HPDE6-E6E7 (cell line): ENCODE measurements around the gene TDRKH.

Experiments
- DNase-seq: peaks from one replicate; pipeline ENCODE4 v3.0.0; 2011; ENCODE audit warnings: missing footprints; ENCODE audit errors: extremely low spot score

The TDRKH gene

DNA sequence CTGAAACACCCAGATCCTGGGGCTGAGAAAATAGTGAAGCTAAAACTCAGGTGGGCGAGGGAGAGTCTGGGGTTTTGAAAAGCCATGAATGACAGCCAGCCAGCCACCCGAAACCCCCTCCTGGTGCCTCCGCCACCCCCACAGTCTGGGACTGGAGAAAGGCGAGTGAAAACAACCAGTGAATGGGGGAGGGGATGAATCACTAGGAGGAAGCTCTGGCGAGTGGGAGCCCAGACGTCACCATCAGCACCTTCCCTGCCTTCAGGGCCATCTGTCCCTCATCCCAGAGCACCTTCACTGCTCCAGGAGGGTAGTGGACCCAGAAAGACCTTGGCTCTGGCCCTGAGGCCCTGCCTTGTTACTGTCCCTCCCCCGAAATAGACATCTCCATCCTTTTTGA is 32.1 kb upstream of the TDRKH start:
- DNase-seq = no peak

DNA sequence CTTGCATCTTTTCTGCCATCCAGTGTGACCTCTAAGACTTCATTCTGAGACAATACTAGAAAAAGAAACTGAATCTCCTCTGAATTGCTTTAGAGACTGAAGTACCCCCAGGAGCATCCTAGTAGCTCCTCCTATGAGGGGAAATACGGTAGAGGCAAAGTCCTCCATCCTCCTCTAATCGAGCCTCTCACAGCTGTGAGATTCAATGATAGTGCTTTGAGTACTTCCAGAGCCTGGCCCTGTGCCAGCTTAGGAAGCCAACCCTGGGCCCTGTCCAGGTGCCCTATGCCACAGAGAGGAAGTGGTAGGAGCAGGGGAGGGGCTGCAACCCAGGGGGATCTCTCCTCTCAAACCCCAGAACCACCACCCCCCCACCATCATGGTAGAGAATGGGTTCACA is 30.6 kb upstream of the TDRKH start:
- no peak for DNase-seq

DNA sequence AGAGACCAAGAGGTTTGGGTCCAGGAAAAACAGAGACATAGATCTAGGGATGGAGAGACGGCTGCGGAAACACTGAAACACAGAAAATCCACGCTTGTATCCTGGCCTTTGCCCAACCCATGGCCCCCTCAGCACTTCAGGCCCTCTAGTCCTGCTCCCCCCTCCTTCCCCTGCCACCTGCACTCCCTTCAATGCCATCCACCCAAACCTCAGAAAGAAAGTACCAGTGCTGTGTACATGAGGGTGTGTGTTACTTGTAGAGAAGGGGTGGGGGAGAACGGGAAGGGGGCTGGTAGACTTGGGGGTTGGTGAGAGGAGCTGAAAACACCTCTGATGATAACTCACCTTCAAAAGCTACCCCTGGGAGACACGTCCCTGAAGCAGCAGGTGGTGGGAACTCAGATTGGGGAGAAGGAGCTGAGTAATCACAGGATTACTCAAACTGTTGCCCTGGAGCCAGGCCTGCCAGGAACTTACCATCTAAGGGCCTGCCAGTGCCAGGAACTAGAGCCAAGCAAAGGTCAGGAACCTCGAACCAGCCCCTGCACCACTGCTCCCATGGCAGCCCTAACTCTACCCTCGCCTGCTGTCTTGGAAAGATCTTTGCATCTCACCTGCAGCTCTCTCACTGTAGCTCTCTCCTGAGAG is 29.8 kb upstream of the TDRKH start:
- no peak for DNase-seq

DNA sequence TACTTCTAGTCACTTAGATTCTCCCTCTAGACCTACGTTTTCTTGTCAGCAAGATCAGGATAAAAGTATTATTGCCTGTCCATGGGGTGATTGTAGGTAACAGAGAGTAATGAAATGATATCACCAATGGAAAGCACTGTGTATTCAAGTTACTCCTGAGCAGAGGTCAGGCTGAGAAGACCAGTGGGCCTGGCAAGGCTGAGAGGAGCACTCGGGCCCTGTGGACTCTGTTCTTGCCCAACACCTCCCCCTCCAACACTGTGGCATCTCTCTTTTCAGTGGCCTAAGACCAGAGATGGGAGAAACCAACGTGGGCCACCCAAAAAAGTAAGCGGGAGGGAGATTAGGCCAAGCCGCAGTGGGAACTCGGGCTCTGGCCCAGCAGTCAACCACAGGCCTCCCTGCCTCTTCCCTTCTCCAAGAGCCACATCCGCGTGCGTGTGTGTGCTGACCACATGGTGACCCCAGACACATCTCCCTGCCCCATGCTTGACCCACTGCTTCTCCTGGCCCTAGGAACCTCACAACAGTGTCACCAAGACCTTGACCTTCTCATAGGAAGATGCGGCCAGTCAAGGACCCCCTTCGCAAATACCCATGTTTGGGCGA is 29.0 kb upstream of the TDRKH start:
- no peak for DNase-seq

DNA sequence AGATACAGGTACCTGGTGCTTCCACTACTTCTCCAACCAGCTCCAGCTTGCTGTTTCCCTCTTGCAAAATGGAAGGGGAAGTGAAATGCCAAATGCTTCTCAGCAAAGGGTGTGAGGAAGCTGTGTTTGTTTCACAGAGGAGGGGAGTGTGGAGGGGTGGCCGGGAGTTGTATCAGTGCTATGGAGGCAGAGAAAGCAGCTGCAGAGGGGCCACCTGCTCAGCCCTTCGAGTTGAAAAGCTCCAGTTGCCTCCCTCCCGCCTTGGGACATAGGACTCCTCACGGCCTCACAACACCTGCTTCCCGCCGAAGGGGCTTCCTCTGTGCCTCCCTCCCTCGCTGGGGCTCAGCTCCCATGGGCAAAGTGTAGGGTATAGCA is 27.0 kb upstream of the TDRKH start:
- no peak for DNase-seq

DNA sequence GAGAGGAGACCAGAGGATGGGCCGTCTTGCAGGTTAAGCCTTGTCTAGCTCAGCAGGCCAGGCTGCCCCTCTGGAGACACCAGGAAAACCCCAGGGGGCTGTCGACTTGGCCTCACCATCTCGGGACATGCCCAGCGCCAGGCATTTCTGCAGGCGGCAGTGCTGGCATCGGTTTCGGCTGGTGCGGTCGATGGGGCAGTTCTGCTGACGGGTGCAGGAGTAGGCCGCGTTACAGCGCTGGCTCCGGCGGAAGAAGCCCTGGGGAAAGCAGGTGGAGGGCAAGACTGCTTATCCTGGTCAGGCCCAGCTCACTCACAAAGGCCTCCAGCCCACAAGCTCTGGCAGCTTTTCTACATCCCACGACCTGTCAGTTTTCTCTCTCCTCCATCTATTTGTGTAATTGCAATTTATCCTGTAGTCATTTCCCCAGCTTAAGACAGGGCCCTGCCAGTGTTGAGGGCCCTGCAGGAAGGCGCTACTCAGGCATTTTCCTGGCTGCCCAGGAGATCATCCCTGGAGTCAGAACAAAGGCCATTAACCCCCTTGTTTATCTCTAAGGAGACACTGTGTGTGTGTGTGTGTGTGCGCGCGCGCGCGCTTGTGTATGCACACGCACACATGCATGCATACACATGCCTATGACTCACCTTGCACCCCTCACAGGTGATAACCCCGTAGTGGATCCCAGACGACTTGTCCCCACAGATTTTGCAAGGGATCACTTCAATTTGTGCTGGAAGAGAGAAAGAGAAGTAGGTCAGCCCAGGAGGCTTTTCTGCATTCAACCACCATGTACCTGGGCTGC is 26.4 kb upstream of the TDRKH start:
- DNase-seq = no peak

DNA sequence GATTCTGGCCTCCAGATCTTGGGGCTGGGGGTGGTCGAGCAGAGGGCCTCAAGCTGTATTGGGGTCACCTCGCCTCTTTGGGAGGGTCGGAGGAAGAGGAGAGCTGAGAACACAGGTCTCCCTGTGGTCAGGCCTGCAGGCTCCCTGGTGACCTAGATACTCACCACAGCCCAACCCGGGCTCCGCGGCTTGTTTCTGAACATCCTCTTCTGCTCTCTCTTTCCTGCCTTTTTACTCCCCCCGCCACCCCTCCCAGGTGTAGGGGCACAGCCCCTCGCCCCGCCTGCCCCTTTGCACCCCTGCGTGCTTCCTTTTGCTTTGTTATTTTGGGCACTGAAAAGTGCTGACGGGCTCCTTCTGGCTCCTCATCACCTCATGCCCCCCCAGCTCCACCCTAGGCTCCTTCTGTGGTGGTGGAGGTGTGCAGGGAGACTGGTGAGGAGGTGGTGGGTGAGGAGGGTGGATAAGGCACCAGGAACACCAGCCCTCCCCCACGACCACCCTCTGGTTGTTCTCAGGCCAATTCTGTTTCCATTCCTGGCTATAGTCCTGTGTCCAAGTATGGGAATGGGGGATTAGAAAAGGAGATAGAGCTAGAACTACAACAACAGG is 25.5 kb upstream of the TDRKH start:
- DNase-seq = no peak

DNA sequence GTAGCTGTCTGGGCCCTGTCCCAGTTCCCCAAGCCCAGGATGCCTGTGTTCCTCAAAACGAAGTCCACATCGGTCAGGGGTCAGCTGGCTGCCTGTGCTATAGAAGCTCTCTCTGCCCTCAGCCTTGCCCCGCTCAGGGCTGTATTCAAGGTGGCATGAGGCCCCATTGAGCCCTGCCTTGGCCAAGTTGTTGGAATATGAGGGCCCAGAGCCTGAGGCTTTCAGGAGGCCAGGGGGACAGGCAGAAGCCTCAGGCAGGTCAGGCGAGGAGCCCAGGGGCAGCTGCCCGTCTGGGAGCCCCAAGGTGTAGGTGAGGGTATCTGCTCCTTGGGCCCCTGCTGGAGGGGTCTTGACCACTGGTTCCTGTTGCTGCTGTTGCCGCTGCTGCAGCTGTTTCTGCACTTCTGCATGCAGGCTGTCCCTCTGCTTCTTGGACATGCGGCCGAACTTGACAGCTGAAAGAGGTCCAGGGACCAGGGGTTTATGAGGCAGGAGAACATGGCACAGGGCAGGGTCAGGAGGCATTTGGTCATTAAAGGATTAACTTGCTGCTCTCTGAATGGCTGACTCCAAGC is 24.8 kb upstream of the TDRKH start:
- DNase-seq = no peak

DNA sequence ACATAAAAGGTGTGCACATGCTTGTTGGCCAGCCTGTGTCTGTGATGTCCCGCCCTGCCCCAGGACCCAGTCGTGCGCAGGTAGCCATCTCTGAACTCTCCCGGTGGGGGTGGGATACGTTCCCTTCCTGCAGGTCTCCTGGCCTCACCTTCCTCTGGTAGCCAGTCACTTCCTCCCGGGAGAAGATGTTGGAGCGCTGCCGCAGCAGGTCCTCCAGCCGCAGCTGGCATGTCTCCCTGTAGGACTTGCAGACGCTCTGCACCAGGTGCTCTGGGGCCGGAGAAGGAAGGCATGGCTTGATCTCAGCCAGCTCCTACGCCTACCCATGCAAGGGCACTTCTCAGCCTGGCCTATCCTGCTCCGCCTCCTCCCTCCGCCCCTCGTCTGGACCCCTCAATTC is 24.1 kb upstream of the TDRKH start:
- no peak for DNase-seq

DNA sequence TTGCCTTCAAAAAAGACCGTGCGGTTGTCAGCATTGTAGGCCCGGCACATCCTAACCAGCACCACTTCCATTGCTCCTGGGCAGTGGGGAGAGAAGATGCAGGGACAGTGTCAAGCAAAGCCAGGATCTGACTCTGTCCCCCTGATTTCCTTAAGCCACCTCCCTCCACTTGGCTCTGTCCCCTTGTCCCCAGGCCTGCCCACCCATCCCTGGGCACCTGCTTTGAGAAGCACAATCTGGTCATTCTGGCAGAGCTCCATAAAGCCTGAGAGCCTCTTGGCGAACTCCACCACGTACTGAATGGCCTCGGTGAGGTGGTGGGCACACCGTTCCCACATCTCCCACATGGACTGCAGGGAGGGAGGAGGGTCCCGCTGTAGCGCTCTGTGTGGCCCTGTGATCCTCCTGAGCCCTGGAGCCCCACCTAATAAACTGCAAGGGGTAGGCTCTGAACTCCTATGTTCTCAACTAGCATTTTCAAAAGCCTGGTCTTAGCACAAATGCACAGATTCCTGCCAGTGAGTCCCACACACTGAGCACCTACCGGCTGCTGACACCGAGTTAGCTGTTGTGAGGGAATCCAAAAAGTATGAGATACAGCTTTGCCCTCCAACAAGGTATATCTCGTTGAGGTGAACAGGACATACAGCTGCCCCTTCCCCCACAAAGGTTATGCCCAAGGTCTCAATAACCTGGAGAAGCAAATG is 23.1 kb upstream of the TDRKH start:
- DNase-seq = no peak

DNA sequence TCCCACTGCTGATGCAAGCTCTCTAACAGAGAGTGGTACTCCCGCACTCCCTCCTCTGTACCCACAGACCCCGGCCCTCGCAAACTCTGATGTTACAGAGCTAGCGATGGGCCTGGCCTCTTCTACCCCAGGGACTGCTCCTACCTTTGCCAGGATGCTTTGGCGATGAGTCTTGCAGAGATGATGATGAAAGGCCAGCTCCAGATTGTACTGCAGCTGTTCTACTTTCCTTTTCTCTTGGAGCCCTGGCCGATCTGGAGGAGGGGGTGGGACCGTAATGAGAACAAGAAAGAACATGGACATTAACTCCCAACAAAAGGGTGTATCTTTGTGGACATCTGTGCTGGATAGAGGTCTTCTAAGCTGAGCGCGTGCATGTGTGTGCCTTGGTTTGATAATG is 20.9 kb upstream of the TDRKH start:
- no peak for DNase-seq

DNA sequence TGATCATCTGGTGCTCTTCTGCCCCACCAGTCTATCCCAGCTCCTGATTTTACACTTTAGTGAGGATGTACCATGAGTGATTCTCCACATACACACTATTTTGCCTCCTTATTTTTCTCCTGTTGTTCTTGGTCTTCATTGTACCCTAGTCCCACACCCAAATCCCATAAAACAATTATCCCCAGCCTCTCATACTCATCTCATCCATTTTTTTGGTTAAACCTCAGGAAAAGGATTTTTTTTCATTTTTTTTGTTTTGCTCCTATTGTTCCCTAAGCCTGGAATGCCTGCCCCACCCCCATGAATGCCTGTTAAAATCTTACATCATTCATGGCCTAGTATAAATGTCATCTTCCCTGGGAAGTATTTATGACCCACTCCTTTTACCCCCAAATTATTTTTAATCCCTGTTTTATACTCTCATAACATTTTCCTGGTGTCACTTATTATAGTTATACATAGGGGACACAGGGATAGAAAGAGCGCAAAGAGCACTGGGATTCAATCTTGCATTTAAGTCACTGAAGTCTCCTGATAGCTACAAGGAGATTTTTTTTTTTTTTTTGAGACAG is 19.8 kb upstream of the TDRKH start:
- no peak for DNase-seq

DNA sequence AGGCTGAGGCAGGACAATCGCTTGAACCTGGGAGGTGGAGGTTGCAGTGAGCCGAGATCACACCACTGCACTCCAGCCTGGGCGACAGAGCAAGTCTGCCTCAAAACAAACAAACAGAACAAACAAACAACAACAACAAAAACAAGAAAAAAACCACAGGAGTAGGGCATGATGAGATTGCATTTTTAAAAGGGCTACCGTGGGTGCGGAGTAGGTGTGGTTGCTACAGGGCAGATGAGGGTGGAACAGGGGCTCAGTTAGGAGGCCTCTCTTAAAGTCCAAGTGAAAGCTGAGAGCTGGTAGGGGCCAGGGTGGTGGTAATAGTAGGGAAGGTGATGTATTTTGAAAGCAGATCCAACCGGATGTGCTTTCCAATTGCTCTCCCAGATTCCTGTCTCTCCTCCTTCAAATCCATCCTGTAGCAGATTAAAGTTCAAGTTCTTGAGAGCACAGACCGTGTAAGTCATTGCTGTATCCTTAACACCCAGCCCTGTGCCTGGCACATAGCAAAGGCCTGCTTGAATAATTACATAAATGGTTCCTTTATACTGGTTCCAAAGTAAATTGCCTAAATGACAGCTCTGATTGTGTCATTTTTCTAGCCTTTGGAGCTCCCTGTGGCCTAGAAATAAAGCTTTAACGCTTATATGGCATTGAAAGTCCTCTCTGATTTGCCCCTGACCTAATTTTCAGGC is 19.1 kb upstream of the TDRKH start:
- DNase-seq = no peak

DNA sequence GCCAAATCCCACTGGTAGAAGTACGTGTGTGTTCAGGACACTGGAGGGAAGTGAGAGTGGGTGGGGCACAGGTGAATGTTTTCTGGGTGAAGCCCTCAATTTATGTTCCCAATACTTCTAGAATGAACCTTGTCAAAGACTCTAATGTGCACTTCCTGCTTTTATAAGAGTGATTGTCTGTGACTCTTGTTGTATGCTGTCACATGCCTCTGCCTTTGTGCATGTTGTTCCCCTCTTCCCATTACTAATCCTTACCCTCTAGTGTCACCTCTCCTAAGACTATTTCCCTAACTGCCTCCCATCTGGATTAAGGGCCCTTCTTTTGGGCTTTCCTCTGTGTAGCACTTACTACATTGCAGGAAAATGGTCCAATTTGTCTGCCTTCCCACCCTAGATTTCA is 17.5 kb upstream of the TDRKH start:
- no peak for DNase-seq

DNA sequence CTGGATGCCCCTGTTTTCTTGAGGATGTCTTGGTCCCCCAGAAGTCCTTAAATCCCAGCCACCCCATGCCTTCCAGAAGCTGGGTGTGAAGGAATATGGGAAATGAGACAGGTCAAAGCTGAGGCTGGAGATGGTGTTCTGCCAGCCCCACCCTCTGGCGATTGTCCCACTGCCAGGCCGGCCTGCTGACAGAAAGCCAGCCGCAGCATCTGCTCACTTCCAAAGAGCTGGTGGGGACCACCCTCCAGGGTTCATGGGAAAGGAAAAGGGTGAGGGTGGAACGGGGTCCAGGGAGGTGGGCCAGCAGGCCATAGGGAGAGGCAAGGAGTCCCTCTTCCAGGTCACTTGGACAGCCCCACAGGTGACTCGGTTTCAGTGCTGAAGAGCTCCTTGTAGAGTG is 16.8 kb upstream of the TDRKH start:
- DNase-seq = no peak

DNA sequence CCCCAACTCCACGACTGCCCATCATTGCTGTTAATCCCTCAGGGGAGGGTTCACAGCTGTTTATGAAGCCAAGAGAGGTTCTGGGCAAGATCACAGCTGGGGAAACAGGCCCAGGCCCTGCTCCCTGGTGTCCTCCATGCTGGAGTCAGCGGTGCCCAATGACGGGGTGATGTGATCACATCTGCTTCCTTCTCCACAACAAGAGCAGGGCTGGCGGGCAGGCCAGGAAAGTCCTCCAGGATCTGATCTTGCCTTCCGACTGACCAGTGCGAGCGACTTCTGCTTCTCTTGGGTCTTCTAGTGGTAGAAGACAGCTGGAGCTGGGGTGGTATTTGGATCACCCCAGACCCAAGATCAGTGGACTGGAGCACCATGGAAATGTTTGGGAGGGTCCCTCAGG is 15.9 kb upstream of the TDRKH start:
- DNase-seq = no peak

DNA sequence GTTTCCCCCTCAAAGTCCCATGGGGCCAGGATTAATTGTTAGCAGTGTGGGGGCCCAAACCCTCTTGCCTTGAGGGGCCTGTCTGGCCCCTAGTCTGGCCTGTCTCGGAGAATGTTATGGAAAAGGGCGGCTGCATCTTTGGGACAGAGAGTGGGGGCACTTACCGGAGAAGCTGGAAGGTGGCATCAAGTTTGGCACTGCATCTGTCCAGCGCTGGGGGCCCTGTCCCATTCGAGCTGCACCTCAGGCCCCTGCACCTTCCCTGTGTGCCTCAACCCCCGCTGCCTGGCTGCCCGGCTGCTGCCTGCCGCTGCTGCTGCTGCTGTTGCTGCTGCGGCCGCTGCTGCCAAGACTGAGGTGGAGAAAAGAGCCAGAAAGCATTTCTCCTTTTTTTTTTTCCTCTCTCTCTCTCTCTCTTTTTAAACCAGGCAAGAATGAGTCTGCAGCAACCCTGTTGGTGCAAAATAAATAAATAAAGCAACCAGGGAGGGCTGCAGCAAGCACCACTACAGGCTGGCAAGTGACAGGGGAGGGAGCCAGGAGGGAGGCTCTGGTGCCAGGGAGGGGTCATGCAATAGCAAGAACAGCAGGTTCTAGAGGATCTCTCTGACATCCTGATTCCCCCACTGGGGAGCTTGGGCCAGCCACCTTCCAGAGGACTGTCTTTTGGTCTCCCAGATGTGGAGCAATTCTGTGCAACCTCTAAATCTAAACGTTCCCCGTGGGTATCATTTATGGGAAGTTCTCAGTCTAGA is 14.9 kb upstream of the TDRKH start, which contains the start of gene LINGO4:
Gene LINGO4, minus strand, starts transcription at position 354 of the 755 bp plus-strand sequence. CDS start 2,715 bp downstream, outside the sequence.
- no peak for DNase-seq

DNA sequence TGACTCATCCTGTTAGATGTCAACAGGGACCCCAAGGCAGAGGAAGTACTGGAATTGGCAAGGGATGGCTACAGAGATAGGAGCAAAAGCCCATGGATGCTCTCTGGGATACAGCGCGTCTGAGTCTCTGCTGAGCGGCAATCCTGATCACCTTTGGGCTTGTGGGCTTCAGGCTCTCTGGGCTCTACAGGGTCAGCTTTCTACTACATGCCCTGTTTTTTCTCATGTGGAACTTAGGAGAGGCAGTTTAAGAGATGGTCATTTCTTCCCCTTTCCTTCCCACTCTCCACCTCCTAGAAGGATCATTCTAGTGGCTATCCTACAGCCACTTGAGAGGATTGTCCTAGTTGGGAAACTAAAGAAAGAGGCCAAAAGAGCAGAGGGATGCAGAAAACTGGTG is 13.6 kb upstream of the TDRKH start:
- DNase-seq = no peak

DNA sequence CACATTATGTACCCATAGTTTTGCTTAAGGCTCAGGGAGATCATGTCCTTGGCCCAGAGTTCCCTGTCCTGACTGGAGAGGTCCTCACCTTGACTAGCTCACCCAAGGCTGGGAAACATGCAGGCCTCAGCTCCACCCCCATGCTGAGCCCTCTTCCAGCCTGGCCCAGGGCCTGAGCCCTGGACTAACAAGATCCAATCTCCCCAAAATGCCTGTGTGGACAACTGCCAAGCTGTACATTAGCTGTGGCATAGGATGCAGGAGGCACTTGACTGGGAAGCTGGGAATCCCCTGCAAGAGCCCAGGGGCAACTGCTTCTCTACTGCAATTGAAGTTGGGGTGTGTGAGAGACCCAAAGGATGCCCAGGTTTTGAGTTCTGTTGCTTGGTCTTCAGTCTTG is 12.9 kb upstream of the TDRKH start:
- no peak for DNase-seq

DNA sequence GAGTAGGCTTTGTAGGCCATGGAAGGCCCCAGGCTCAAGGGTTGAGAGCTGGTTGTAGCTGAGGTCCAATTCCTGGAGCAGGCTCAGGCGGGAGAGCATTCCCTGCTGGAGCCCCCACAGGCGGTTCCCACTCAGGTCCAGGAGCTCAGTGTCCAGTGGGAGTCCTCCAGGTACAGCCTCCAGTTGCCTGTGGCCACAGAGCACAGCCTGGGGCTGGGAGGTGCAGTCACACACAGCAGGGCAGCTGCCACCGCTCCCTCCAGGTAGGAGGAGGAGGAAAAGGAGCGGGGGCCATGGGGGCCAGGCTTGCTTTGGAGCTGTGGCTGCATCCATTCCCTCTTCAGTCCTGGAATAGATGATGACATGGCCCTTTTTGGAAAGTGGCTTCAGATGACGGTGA is 12.1 kb upstream of the TDRKH start:
- no peak for DNase-seq
